Stimulated activated CD8-positive, alpha-beta memory T cell treated with anti-CD3 and anti-CD28 coated beads, Interleukin-15, amount 100 ng/mL, for 1 hour (primary cell): Measurements from ENCODE around the gene ALOXE3.

Experiments
- DNase-seq: peaks from one replicate; pipeline ENCODE4 v3.0.0-alpha.2; 2020; ENCODE audit warnings: low read depth

Gene ALOXE3

DNA sequence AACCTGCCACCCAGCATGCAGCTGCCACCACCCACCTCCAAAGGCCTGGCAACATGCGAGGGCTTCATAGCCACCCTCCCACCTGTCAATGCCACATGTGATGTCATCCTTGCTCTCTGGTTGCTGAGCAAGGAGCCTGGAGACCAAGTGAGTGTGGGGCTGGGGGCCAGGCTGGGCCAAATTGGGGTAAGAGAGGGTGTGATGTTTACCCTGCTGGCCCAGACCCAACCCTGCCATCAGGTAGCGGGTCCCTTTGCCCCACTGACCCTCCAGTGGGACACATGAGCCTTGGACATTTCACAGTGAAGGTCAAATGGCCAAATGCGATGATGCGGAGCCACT lies 70.6 kb downstream of the ALOXE3 start:
- no peak for DNase-seq

DNA sequence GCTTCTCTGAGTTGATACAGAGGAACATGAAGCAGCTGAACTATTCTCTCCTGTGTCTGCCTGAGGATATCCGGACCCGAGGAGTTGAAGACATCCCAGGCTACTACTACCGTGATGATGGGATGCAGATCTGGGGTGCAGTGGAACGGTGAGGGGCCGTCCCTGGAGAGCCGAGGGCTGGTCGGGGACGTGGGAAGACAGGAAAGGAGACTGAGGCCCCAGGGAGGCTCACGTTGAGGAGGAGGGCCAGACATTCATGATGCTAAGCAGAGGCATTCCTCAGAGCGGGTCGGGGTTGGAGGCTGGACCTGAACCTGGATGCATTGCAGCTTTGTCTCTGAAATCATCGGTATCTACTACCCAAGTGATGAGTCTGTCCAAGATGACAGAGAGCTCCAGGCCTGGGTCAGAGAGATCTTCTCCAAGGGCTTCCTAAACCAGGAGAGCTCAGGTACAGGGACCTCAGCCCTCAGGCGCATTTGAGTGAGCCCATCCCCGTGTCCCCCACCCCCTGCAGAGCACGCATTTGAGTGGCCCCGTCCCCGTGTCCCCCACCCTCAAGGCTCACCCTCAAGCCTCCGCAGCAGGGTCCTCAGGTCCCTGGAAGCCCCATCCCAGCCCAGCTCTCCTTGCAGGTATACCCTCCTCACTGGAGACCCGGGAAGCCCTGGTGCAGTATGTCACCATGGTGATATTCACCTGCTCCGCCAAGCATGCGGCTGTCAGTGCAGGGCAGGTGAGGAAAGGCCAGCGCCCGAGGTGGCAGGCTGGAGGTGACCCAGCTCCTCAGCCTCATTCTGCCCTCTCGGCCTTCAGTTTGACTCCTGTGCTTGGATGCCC lies 71.2 kb downstream of the ALOXE3 start:
- no peak for DNase-seq

DNA sequence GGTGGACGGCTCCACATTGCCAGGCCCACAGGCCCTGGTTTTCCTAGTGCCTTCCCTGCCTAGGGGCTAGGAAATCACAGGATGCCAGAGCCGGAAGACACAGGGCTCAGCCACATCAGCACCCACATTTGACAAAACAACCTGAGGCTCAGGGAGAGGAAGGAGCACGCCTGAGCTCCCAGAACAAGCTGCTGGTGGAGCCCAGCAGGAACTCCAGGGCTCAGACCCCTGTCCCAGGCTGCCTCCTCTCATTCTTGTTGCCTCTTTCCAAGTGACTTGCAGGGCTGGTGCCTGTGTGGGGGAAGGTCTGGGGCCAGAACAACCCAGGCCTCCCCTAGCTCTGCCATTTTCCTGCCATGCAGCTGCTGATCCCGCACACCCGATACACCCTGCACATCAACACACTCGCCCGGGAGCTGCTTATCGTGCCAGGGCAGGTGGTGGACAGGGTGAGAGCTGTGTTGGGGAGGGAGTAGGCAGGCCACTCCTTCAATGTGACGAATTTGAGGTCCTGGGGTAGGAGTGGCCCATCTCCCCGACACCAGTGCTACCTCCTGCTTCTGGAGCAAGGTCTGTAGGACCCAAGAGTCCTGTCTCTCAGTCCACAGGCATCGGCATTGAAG lies 71.9 kb downstream of the ALOXE3 start:
- DNase-seq: no peak
